Renal cortex interstitium (tissue), 11 donors: Measurements from ENCODE around the gene HPS5. TPM values are rescaled to one million over a fixed set of nuclear protein-coding genes. Genes with fewer than 3 reads are reported as not detected.
"Not testable (repeated sequence)": the region's sequence is repeated elsewhere in the genome, so short reads cannot be mapped to it uniquely, and the experiment has no call there.

Source experiments
- DNase-seq, 11 donors: peaks; one replicate each; pipeline ENCODE4 v3.0.0-alpha.2; 2013; ENCODE audit warnings: low read depth in 9 of 11, low spot score in 4 of 11; ENCODE audit errors: extremely low read depth in 1 of 11
- polyA plus RNA-seq, 3 donors: library from polyadenylated mRNA; unstranded; fragments of 120-200 nt; gene quantifications; one replicate each; pipeline ENCODE4 v1.2.1, GENCODE V29; 2013; ENCODE audit not compliant: insufficient read length in 3 of 3

HPS5 gene
- polyA plus RNA-seq, 3 donors, result 22.6 to 24.6 (median 22.8) TPM

GRCh38 chr11:18299721-18300120, 22.2 kb downstream of the HPS5 start:
- DNase-seq, result no peak

- no peak for DNase-seq
Observed at GRCh38 chr11:18295316-18295715, 26.6 kb downstream of the HPS5 start.

GRCh38 chr11:18294862-18295261, 27.1 kb downstream of the HPS5 start:
- DNase-seq, result no peak

DNA sequence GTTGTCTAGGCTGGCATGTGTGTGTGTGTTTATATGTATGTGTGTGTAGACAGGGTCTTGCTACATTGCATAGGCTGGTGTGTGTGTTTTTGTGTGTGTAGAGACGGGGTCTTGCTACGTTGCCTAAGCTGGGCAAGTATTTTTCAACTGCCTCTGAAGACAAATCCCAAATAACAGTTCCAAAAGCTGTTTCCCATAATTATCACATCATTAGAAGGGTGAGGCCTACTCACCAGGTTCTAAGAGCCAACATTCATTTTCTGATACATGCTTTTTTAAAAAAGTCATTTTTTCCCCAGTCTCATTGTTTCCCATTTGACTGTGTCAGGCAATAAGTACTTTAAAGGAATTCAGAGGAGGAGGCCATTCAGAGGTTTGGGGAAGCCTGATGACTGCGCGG, 33.0 kb downstream of the HPS5 start:
- no peak for DNase-seq

GRCh38 chr11:18285841-18286240, 36.1 kb downstream of the HPS5 start:
- no peak for DNase-seq

- DNase-seq, result no peak
Observed at GRCh38 chr11:18282626-18283025, 39.3 kb downstream of the HPS5 start.

GRCh38 chr11:18280438-18281045, 41.4 kb downstream of the HPS5 start:
- no peak for DNase-seq

DNA sequence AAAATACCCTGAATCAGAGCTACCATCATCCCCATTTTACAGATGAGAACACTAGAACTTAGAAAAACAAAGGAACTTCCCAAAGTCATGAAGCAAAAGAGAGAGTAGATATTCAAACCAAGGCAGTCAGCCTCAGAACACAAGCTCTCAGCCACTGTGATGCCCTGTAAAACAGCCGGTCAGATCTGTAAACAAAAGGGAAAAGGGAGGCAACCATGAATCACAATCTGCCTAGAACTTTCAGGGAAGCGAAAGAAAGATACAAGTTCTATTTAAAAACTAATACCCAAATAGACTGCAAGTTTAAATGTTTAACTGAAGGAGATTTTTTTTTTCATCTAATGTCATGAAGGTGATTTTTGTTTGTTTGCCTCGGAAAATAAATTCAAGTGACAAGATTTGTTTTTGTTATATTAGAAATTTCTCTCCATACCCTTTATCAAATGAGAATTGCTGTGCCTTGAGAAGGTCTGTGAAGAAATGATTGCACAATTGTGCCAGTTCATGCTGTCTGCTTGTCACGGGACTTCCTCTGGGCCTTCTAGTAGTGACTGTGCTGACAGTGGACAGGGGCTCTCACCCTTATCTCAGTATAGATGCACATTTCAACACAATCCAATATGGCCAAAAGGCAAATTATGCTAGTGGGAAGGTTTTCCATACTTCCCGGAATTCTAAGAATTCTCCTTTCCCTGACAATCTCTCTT, 44.2 kb downstream of the HPS5 start:
- no peak for DNase-seq

DNA sequence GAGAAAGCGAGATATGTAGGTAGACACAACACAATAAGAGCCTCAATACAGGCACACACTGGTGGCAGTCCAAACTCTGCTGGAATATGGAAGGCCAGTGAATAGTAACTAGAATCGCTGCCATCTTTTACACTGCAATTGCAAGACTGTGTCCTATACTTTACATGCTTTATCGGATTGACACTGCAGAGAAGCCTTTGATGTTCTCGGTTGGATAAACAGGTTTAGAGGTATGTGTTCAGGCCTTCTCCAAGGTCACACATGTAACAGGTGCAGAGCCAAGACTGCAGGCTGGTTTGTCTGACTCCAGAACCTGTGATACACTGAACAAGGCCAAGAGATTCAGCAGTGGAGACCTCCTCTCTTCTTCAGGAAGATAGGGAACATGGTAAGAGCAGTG, 50.7 kb downstream of the HPS5 start:
- DNase-seq, result no peak

GRCh38 chr11:18270102-18270501, 51.8 kb downstream of the HPS5 start:
- no peak for DNase-seq

GRCh38 chr11:18269252-18269651, 52.7 kb downstream of the HPS5 start:
- DNase-seq, result not testable (repeated sequence)

GRCh38 chr11:18267335-18268133, 54.4 kb downstream of the HPS5 start:
- DNase-seq, result not testable (repeated sequence)

- DNase-seq, result no peak
Observed at GRCh38 chr11:18265949-18266348, 56.0 kb downstream of the HPS5 start, which contains the start of gene SAA1. TSS of gene SAA1 (plus strand) at chr11:18266264. CDS start at chr11:18266888, 624 bp downstream.

DNA sequence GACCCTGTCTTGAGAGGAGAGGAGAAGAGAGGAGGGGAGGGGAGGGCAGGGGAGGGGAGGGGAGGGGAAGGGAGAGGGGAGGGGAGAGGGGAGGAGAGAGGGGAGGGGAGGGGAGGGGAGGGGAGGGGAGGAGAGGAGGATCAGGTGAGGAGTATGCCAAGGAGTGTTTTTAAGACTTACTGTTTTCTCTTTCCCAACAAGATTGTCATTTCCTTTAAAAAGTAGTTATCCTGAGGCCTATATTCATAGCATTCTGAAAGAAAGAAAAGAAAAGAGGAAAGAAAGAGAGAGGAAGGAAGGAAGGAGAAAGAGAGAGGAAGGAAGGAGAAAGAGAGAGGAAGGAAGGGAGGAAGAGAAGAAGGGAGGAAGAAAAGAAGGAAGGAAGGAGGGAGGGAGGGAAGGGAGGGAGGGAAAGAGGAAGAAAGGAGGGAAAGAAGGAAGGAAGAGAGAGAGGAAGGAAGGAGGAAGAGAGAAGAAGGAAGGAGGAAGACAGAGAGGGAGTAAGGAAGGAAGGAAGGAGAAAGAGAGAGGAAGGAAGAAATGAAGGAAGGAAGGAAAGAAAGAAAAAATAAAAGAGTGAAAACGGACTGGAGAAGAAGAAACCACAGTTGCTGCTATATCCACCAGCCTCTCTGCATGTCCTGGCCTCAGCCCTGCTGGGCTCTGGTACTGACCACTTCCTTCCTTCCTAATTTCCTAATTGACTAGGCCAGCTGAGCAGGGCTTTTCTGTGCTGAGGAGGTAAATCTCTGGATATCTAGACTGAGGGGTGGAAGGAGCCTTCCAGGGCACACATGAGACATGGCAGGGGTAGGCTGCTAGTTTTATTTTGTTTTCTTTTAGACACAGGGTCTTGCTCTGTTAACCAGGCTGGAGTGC, 57.0 kb downstream of the HPS5 start:
- DNase-seq, result no peak

GRCh38 chr11:18264035-18264434, 57.9 kb downstream of the HPS5 start:
- no peak for DNase-seq

- not testable (repeated sequence) for DNase-seq
Observed at GRCh38 chr11:18262681-18263350, 59.1 kb downstream of the HPS5 start.

DNA sequence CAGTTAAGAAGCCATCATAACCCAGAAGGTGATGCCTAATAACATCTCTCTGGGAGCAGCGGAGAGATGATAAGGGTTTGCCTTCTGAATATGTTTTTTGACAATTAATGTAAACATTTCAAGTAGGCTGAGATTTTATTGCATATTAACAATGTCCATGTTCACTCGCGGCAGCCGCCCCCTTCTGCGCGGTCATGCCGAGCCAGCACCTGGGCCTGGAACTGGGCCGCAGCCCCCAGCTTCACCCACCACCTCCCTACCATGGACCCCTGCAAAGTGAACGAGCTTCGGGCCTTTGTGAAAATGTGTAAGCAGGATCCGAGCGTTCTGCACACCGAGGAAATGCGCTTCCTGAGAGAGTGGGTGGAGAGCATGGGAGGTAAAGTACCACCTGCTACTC, 60.2 kb downstream of the HPS5 start:
- DNase-seq, result no peak

DNA sequence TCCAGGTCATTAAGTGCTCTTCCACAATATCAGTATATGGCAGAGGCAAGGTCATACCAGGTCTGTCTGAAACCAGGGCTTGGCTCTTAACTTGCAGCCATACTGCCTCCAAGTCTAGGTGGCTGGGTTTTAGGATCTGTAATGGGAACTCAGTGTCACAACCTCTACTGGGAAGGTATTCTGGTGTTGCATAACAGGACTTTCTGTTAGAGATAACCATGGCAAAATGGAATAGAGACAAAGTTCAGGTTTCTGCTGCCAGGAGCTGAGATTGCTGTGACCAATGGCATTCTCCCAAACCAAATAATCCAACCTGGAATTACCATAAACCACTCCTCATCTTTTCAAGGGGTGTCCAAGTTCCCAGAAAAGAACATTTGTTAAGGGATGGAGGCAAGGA, 62.7 kb downstream of the HPS5 start:
- DNase-seq, result no peak
